CD4-positive, alpha-beta T cell treated with Interleukin-12 subunit alpha and Interleukin-12 subunit beta, for 1 hour (primary cell): ENCODE results near the gene DPH1.
"Not testable (repeated sequence)": the region's sequence is repeated elsewhere in the genome, so short reads cannot be mapped to it uniquely, and the experiment has no call there.

Experiments
- DNase-seq: peaks from one replicate; pipeline ENCODE4 v3.0.0-alpha.2; 2020

Gene DPH1

DNA sequence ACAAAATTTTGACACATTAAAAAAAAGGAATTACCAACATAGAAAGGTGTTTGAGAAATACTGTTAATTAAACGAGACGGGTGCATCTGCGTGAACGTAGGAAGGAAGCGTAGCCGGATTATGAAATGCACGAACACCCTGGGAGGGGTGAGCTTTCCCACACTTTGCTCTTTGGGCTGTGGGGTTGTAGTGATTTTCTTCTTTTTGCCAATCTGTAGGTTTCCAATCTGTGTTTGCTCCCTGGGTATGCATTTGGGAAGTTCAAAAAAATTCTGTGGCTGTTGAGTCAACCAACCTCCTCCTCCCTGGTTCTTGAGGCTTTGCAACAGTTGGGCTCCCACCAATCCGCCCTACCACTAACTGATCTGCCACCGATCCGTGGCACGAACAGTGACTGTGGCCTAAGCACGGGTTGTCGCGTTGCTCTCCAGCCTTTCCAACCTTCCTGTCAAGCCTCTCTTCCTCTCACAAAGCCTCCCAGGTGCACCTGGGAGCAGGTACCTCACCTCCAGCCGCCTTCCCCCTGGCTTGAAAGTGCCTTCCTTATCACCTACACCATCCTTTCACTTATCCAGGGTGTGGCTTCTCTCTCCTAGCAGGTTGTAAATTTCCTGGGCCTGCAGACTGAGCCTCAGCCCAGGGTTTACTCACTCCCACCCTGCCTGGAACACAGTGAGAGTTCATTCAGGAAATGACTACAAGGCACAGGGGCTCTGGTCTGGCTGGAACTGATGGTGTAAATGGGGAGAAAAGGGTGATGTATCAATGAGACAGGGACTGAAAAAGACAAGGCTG is 21.4 kb upstream of the DPH1 start:
- DNase-seq, result no peak

- no peak for DNase-seq
Observed at GRCh38 chr17:2009737-2010136, 20.2 kb upstream of the DPH1 start.

DNA sequence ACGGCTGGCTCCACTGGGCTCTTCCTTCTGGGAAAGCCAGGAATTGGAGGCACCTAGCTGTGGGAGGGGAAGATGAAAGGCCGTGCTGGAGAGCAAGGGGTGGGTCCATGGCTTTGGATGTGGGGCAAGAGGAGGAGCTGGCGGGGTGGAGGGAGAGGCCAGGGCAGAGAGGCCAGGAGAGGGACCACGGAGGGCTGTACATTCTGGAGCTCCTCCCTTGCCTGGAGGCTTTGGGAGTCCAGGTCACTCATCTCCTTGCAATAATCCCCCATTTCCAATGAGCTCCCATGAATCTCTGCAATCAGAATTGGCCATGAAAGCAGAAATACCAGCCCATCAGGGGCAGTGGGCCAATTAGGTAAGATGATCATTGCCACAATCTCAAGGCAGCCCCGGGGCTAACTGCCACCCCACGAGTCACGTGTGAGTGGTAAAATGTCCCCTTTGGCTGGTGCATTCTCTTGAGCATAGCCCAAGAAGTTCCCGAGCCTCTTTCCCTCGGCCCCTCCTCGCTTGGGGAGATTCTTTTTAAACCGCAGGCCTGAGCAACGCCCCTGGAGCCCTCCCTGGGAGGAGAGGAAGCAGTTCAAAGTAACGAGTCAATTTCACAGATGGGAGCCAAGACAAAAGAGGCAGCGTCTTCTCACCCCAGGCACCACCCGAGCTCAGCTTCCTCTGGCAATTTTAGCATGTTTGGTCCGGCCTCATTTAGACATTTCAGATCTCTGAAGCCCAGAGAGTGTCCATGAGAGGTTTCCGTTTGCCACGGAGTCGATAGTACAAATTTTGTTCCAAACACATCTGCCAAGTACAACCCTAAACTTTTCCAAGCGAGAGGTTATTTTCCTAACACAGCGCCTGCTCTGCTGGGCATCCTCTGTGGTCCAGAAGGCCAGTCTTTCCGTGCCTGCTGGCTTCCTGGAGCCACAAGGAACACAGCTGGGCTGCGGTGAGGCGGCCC is 18.3 kb upstream of the DPH1 start:
- DNase-seq, result no peak

- DNase-seq, result no peak
Observed at GRCh38 chr17:2012499-2012898, 17.5 kb upstream of the DPH1 start.

DNA sequence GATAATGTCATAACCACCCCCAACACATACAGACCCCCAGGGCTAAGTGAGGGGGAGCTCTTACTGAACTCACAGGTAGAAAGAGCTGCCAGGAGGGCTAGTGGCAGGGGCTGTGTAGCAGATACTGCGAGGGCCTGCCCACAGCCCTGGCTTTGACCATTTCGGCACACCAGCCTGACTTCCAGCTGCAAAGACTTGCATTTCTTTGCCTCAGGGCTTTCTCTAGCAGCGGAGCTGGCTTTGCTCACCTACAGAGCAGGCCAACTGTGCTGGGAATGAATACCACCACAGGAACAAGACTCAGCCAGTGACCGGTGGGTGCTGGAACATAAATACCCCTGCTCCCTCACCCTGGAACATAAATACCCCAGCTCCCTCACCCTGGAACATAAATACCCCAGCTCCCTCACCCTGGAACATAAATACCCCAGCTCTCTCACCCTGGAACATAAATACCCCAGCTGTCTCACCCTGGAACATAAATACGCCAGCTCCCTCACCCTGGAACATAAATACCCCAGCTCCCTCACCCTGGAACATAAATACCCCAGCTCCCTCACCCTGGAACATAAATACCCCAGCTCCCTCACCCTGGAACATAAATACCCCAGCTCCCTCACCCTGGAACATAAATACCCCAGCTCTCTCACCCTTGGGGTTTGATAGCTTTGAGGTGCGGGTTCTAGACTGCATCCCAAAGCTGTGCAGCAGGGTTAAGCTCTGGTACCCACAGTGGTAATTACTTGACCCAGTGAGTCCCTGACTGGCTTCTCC is 16.5 kb upstream of the DPH1 start:
- DNase-seq, result not testable (repeated sequence)

- no peak for DNase-seq
Observed at GRCh38 chr17:2013994-2014317, 16.0 kb upstream of the DPH1 start.

DNA sequence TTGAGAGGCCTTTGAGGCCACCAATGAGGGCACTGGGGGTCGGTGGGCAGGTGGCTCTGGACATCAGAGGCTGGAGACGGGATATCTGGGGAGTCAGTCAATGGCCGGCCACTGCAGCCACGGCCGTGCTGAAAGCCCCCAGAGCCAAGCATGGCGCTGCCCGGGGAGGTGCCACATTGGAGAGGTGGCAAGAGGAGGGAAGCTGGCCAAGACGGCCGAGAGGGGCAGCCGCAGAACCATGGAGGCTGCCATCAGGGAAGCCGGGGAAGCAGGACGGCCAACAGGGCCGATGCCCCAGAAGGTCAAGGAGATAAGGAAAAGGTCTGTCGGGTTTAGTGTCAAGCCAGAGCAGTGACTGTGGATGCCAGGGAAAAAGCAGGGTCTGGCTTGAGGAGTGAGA is 14.6 kb upstream of the DPH1 start:
- no peak for DNase-seq

- no peak for DNase-seq
Observed at GRCh38 chr17:2016494-2016893, 13.5 kb upstream of the DPH1 start.

DNA sequence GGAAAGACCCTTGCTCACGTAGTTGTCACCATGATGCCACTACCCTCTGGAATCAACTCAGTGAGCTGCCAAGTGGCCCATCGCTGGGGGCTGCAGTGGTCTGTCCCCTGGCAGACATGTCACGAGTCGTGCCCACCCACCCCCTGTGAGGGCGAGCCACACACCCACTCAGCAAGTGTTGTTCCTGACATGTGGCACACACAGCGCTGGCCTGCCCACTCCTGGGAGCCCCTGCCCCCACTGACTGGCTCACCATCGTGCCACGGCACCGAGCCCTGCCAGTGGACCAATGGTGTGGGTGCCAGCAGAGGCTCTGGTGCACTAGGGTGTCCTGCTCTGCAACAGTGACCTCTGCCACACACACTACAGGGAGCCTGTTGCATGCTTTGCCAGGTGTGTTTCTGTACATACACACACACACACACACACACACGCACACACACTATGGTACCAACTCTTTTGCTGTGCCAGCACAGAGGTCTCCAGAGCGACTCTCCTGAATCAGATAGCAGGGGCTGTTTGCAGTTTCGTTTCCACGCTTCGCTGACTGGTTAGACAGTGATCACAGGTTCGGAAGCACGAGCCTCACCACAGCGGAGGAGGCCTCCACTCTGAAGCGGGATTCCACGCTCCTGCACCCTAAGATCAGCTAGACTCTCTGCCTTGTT is 12.5 kb upstream of the DPH1 start:
- DNase-seq, result no peak

GRCh38 chr17:2018716-2019510 is 11.0 kb upstream of the DPH1 start:
- no peak for DNase-seq

GRCh38 chr17:2019723-2020122 is 10.2 kb upstream of the DPH1 start:
- DNase-seq, result no peak

GRCh38 chr17:2020721-2021120 is 9.2 kb upstream of the DPH1 start:
- DNase-seq, result no peak

- no peak for DNase-seq
Observed at GRCh38 chr17:2022647-2023240, 7.2 kb upstream of the DPH1 start.

DNA sequence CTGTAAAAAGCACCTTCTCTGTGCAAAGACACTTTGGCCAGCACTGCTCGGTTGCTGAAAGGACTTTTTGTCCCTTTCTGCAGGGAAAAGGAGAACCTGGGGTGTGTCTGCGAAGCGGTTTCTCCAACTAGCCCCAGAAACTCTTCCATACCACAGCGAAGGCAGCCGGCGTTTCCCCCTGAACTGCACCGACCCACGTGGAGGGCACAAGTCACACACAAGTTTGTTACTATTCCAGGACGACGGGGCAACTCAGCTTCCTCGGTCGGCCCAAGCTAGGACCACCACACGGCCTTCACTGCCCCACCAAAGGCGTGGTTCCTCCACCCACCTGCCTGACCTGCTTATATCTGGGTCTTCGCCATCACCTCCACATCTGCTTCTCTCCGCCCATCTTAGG is 6.7 kb upstream of the DPH1 start:
- DNase-seq, result no peak

GRCh38 chr17:2023692-2024571 is 6.0 kb upstream of the DPH1 start:
- peak; percentile 60 for DNase-seq

DNA sequence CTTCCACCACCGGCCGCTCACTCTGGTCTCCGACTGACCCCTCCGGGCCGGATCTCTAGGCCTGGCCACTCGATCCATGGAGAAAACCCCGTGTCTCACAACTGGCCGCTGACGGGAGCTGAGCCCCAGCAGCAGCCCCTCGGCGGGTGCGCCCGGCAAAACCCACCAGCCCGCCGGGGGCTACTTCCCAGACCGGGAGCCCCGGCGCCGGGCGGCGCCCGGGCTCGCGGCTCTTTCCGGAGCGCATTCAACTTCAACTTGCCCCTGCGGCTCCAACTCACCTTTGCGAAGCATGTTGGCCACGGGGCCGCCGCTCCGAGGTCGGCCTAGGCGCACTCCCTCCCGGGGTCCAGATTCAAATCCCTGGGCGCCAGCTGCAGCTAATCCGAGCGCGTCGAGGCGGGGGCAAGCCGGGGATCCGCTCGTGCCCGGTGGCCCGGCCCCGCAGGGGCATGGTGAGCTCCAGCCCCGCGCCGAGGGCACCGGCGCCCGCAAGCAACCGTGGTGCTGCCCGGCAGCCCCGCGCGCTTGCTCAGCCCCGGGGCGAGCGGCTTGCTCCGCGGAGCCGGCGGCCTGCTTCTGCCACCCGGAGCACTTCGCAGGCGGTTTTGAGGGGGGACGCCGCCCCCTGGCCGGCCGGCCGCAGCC is 5.3 kb upstream of the DPH1 start:
- no peak for DNase-seq

GRCh38 chr17:2025220-2025621 is 4.7 kb upstream of the DPH1 start, which contains the start of gene RTN4RL1:
Gene RTN4RL1 (minus strand): TSS chr17:2025334. CDS start chr17:2024865, 469 bp downstream.
- DNase-seq, result peak; percentile 84

DNA sequence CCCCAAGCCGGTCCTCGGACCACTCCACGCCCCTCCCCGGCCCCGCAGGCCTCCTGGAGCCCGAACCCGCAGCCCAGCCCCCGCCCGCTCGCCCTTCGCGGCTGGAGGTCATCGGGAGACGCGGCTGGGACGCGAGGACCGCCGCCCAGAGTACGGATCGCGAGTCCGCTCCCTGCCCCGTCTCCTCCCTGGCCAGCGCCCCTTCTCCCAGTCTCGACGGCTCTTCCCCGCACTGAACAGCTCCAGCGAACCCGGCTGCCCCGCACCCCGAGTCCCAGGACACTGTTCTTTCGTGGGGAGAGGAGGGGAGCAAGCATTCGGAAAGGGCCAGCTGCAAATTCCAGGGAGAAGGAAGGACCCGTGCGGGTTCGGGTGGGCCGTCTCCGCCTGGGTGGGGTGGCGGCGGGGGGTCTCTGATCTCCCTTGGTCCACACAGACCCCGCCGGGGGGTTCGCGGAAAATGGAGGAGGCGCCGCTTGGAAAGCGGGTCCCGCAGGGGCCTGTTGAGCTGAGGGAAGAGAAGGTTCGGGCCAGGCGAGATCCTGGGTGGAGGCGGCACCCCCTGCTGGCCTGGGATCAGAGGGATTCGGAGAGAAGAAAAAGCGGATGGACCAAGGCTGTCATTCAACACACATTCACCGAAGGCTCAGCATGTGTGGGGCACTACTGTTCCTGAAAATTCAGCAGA is 4.2 kb upstream of the DPH1 start:
- DNase-seq, result no peak
